Epithelial cell of proximal tubule (primary cell): ENCODE measurements around the gene KLKB1. TPM values are rescaled to one million over a fixed set of nuclear protein-coding genes. Genes with fewer than 3 reads are reported as not detected.
A peak's percentile ranks its signal among the peaks of the same experiment; 100 is the strongest.

ENCODE experiments used
- DNase-seq: peaks from one replicate; pipeline ENCODE4 v3.0.0-alpha.2; 2011; ENCODE audit warnings: low read depth
- H3K4me3 ChIP-seq: 2 replicates; pipeline ENCODE4 v1.5.1; 2011; ENCODE audit warnings: low read depth, mild to moderate bottlenecking, low read length
- CTCF ChIP-seq: conservative IDR thresholded peaks from 2 replicates; pipeline ENCODE4 v1.5.1; 2012; ENCODE audit warnings: low read depth, mild to moderate bottlenecking, low read length
- total RNA-seq: library from RNA; depleted of rRNA; stranded (reverse); fragments of >200 nt; gene quantifications from 2 replicates; pipeline ENCODE4 v1.2.3, GENCODE V29; 2015

Gene KLKB1
- not detected in 2 replicates for total RNA-seq

GRCh38 chr4:186227221-186227620 lies at the start of gene KLKB1:
KLKB1 (plus strand) TSS chr4:186227507; CDS start chr4:186228196, 689 bp downstream.
- peak within 1 kb of the TSS; percentile 39 for H3K4me3 ChIP-seq
- TF ChIP-seq CTCF: no peak
- no peak for DNase-seq

- H3K4me3 ChIP-seq: no peak overlapping the region
- no peak for DNase-seq
- no peak for TF ChIP-seq CTCF
Measured at GRCh38 chr4:186188107-186188506, 39.2 kb upstream of the KLKB1 start.

DNA sequence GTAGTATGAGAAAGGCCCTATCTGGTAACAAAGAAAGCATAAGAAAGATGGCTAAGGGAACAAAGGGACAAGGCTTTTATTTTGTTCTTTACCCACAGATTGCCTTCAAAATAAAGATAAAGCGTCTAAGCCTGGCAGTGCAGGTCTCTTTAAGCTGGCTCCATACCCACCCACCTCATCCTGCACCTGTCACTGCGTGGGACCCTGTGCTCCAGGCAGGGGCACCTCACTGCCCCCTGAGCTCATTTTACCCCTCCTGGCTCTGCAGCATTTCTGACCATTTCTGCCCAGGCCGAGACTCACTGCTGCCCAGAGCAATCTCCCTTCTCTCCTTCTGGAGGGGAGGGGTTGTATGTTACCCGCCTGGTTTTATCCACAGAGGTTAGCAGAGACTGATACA lies 37.7 kb upstream of the KLKB1 start:
- H3K4me3 ChIP-seq: no peak overlapping the region
- no peak for DNase-seq
- TF ChIP-seq CTCF: no peak

GRCh38 chr4:186190581-186191199 lies 36.6 kb upstream of the KLKB1 start:
- no peak for DNase-seq
- peak; percentile 12 for TF ChIP-seq CTCF
- peak overlapping the region; percentile 79 for H3K4me3 ChIP-seq

GRCh38 chr4:186191200-186192065 lies 35.9 kb upstream of the KLKB1 start, which contains the start of gene CYP4V2:
CYP4V2 (plus strand) TSS chr4:186191567; CDS start chr4:186191824, 257 bp downstream.
- no peak for TF ChIP-seq CTCF
- H3K4me3 ChIP-seq: peak within 1 kb of the TSS; percentile 79
- DNase-seq: no peak

GRCh38 chr4:186192066-186192612 lies 35.2 kb upstream of the KLKB1 start:
- DNase-seq: no peak

More at GRCh38 chr4:186192066-186192612, 35.2 kb upstream of the KLKB1 start:
- peak overlapping the region; percentile 79 for H3K4me3 ChIP-seq
- no peak for TF ChIP-seq CTCF
